WI38 (cell line): ENCODE measurements around the gene HSPB7.
"Not testable (repeated sequence)": the region's sequence is repeated elsewhere in the genome, so short reads cannot be mapped to it uniquely, and the experiment has no call there.

Experiments
- H3K4me3 ChIP-seq: 2 replicates; pipeline ENCODE4 v1.5.1; 2011; ENCODE audit warnings: low read depth, mild to moderate bottlenecking, control low read depth, low read length
- TF ChIP-seq, protein P1 (sequence below): IDR thresholded peaks from 2 replicates; pipeline ENCODE4 v1.5.1; 2012; ENCODE audit warnings: low read depth, mild to moderate bottlenecking, control low read depth, low read length

Gene HSPB7

GRCh38 chr1:16006552-16007485 is 11.0 kb downstream of the HSPB7 start:
- H3K4me3 ChIP-seq = no peak overlapping the region
- TF ChIP-seq, protein P1, sequence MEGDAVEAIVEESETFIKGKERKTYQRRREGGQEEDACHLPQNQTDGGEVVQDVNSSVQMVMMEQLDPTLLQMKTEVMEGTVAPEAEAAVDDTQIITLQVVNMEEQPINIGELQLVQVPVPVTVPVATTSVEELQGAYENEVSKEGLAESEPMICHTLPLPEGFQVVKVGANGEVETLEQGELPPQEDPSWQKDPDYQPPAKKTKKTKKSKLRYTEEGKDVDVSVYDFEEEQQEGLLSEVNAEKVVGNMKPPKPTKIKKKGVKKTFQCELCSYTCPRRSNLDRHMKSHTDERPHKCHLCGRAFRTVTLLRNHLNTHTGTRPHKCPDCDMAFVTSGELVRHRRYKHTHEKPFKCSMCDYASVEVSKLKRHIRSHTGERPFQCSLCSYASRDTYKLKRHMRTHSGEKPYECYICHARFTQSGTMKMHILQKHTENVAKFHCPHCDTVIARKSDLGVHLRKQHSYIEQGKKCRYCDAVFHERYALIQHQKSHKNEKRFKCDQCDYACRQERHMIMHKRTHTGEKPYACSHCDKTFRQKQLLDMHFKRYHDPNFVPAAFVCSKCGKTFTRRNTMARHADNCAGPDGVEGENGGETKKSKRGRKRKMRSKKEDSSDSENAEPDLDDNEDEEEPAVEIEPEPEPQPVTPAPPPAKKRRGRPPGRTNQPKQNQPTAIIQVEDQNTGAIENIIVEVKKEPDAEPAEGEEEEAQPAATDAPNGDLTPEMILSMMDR = no peak

GRCh38 chr1:16006010-16006409 is 11.8 kb downstream of the HSPB7 start:
- no peak overlapping the region for H3K4me3 ChIP-seq
- TF ChIP-seq, protein P1 = no peak

DNA sequence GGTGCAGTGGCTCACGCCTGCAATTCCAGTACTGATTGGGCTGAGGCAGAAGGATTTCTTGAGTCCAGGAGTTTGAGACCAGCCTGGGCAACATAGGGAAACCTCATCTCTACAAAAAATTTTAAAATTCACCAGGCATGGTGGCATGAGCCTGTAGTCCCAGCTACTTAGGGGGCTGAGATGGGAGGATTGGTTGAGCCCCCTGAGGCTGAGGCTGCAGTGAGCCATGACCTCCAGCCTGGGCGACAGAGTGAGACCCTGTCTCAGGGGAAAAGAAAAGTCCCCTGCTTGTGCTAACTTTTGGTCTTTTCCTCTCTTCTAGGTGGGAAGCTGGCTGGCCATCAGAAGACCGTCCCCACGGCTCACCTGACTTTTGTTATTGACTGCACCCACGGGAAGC is 12.2 kb downstream of the HSPB7 start:
- no peak overlapping the region for H3K4me3 ChIP-seq
- TF ChIP-seq, protein P1 = no peak

GRCh38 chr1:16001274-16001673 is 16.6 kb downstream of the HSPB7 start:
- not testable (repeated sequence) for H3K4me3 ChIP-seq

- TF ChIP-seq, protein P1 = no peak
These were observed 18.9 kb downstream of the HSPB7 start for GRCh38 chr1:15998929-15999328.

DNA sequence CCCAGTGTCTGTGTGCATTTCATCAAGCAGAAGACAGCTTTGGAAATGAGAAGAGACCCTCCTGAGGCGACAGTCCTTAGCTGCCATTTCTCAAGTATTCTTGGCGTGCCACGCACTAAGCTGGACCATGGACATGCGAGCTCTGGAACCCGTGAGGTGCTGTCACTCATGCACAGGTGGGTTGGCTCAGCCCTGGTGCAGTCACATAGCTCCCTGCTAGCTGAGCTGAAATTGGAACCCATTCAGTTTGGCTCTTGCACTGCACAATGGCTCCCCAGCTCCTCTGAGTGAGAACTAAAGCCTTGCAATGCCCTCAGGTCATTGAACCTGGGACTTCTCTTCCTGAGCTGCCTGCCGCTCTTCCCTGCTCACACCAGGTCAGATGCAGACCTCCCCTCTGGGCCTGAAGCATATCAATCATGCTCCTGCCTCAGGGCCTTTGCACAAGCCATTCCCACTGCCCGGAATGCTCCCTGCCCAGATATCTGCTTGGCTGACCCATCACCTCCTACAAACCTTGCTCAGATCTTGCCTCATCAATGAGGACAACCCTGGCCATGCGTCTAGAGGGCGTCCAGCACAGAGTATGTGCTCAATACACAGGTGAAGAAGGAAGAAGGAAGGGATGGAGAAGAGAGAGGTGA is 20.1 kb downstream of the HSPB7 start:
- TF ChIP-seq, protein P1 = no peak
- no peak overlapping the region for H3K4me3 ChIP-seq

More at GRCh38 chr1:15998929-15999328, 18.9 kb downstream of the HSPB7 start:
- no peak overlapping the region for H3K4me3 ChIP-seq

DNA sequence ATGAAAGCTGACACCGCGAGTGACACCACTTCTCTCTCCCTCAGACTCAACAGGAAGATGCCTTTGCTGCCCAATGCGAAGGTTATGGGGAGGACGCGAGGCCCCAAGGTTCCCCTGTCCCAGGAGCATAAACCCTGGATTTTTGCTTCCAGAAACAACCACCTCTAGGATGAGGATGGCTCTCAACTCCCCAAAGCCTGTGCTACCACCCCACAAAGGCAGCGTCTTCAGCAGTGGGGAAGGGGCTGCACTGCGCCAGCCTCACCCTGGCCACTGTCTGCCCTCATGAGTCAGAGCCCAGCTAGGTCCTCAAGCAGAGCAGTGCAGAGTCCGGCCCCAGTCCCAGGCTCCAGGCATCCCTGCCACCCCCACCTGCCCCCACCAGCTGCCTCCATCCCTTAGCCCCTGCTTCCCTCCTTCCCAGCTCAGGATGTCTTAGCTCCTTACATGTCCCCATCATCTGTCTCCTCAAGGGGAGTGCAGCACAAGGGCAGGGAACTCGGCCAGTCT is 20.7 kb downstream of the HSPB7 start:
- no peak overlapping the region for H3K4me3 ChIP-seq
- TF ChIP-seq, protein P1 = no peak
